ENCODE measurements around the gene HOXC5. TPM values are rescaled to one million over a fixed set of nuclear protein-coding genes. Genes with fewer than 3 reads are reported as not detected.

The HOXC5 gene
- total and polyA plus RNA-seq, 2 donors (not counting 1 experiment from before 2014, with no cell fraction given): not detected

GRCh38 chr12:54032086-54032619 is 697 bp upstream of the HOXC5 start:
- intact Hi-C loops (cut with micrococcal nuclease): loop anchor here (1.0 to 5.0 kb wide), 5 partner anchors 35 to 176 kb away; no protein-coding TSS in a partner anchor
- Histone ChIP-seq H3K4me3 (ENCODE audit: control extremely low read depth in 1 of 5, extremely low read depth in 1 of 5, insufficient read depth in 1 of 5, low read depth in 2 of 5, low read length in 4 of 5) (no peak overlapping the region), H3K4me2 (replicated peaks; ENCODE audit: low read depth, low read length, poor library complexity, severe bottlenecking) (no peak overlapping the region), H3K79me2 (ENCODE audit: control insufficient read depth, insufficient read depth, low read length) (no peaks in the 10 kb centered on the region), H2AFZ (ENCODE audit: insufficient read depth, low read depth, low read length, poor library complexity, severe bottlenecking) (no peak overlapping the region), H3K9me3 (ENCODE audit: control extremely low read depth in 1 of 3, control insufficient read depth in 2 of 3, insufficient read depth in 1 of 3, low read length in 2 of 3) (peaks cover 0 to 58% (median 6%) of the 10 kb centered on the region in 3 donors), H3K27ac (ENCODE audit: low read length in 2 of 2) (no peak overlapping the region), H3K4me1 (ENCODE audit: control insufficient read depth in 2 of 2, insufficient read depth in 2 of 2, low read length in 2 of 2) (peaks cover 28 to 52% of the 10 kb centered on the region in 2 donors), H3K27me3 (replicated peaks in 1 of 4; ENCODE audit: control extremely low read depth in 1 of 4, control insufficient read depth in 3 of 4, insufficient read depth in 4 of 4, low read length in 3 of 4) (peaks cover 0 to 98% (median 73%) of the 10 kb centered on the region in 4 experiments), H3K9ac (ENCODE audit: low read length) (no peak overlapping the region), H4K20me1 (ENCODE audit: control insufficient read depth, insufficient read depth, low read length, poor library complexity, severe bottlenecking) (no peaks in the 10 kb centered on the region), H3K36me3 (replicated peaks in 1 of 2; ENCODE audit: control extremely low read depth in 1 of 2, control insufficient read depth in 1 of 2, extremely low read depth in 1 of 2, insufficient read depth in 2 of 2, low read length in 1 of 2) (no peaks in the 10 kb centered on the region)
- 30% methylated on average over 5 of the region's 6 CpGs for whole genome bisulfite sequencing (ENCODE audit: insufficient coverage)
- Mint-ChIP-seq H3K27ac (peak overlapping the region; percentile 17), H3K4me1 (peaks cover 29% of the 10 kb centered on the region), H3K4me3 (peak overlapping the region; percentile 32), H3K9me3 (ENCODE audit: insufficient read depth) (no peaks in the 10 kb centered on the region), H3K27me3 (peaks cover 73% of the 10 kb centered on the region)
- ChIA-PET CTCF (interaction anchor here (0.7 to 6.4 kb wide), 39 partner anchors 8 to 253 kb away, joined by 3 to 151 read pairs (median 6); partner anchors contain the start of genes HOXC4, HOXC8, HOXC9 and SMUG1), POLR2A (interaction anchor here (0.6 to 1.3 kb wide), 6 partner anchors 21 to 160 kb away, joined by 3 to 6 read pairs (median 4); partner anchors contain the start of gene HOXC8)
- DNase-seq (no peak), ATAC-seq (ENCODE audit: low read depth) (no peak)
- TF ChIP-seq CTCF (IDR thresholded peaks at IDR 0.05) (no peak), EZH2 (IDR thresholded peaks at IDR 0.05; ENCODE audit: borderline replicate concordance, insufficient read depth, low read depth, low read length, poor library complexity, severe bottlenecking) (no peak)
